ENCODE results near the gene NUDT8. TPM values are rescaled to one million over a fixed set of nuclear protein-coding genes. Genes with fewer than 3 reads are reported as not detected.

The NUDT8 gene
- total and polyA plus RNA-seq, 9 of the 15 experiments (the other 6 are each of a cell fraction or from before 2014, with no cell fraction given), result 0.23 to 27.8 (median 5.0) TPM

DNA sequence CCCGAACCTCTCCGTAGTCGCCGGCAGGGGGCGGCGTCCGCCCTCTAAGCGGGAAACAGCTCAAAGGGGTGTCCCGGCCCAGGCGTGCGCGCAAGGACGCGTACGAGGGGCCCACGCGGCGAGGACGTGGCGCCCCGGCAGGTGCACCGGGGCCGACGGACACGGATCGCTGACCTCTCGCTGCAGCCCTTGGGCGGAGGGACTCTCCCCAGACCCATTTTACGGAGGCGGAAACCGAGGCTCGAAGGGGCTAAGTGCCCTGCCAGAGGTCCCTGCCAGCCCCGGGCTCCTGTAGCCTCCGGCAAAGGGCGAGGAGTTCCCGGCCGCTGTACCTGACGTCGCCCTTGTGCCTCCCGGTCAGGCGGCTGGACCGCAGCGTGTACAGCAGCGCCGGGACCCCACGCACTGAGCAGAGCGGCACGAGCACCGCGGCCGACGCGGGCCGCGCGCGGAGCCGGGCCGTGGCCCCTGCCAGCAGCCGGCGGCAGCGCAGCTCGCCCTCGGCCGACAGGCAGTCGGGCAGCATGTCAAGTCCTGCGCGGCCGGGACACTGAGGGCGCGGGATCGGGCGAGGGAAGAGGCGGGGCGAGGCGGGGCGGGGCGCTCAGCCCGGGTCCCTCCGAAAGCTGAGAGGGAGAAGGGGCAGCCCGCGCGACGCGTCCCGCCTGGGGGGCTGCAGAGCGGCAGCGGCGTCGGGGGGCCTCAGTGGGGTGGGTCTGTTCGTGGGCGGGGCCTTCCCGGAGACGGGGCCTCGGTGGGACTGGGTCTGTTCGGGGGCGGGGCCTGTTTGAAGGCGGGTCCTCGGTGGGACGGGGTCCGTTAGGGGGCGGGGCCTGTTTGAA, at the start of gene NUDT8 (continued):
- TF ChIP-seq, protein P1, sequence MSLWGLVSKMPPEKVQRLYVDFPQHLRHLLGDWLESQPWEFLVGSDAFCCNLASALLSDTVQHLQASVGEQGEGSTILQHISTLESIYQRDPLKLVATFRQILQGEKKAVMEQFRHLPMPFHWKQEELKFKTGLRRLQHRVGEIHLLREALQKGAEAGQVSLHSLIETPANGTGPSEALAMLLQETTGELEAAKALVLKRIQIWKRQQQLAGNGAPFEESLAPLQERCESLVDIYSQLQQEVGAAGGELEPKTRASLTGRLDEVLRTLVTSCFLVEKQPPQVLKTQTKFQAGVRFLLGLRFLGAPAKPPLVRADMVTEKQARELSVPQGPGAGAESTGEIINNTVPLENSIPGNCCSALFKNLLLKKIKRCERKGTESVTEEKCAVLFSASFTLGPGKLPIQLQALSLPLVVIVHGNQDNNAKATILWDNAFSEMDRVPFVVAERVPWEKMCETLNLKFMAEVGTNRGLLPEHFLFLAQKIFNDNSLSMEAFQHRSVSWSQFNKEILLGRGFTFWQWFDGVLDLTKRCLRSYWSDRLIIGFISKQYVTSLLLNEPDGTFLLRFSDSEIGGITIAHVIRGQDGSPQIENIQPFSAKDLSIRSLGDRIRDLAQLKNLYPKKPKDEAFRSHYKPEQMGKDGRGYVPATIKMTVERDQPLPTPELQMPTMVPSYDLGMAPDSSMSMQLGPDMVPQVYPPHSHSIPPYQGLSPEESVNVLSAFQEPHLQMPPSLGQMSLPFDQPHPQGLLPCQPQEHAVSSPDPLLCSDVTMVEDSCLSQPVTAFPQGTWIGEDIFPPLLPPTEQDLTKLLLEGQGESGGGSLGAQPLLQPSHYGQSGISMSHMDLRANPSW (CRISPR knock-in tag; IDR thresholded peaks at IDR 0.05), result no peak
- TF ChIP-seq MYBL2 (IDR thresholded peaks at IDR 0.05; ENCODE audit: low read depth) (no peak), MYBL2 (CRISPR knock-in tag; IDR thresholded peaks at IDR 0.05; ENCODE audit: borderline replicate concordance) (no peak), SUPT5H (IDR thresholded peaks at IDR 0.05) (peak; percentile 55), PHF21A (IDR thresholded peaks at IDR 0.05; ENCODE audit: borderline replicate concordance, low read depth) (peak; percentile 85; the same call in 1 of the 2 replicates), BCL6 (CRISPR knock-in tag; IDR thresholded peaks at IDR 0.05) (no peak), SNRNP70 (optimal IDR thresholded peaks at IDR 0.05; ENCODE audit: low read depth, low read length) (no peak), CEBPB (tag; IDR thresholded peaks at IDR 0.05) (no peak), YBX1 (IDR thresholded peaks at IDR 0.05) (no peak), SIN3B (IDR thresholded peaks at IDR 0.05; ENCODE audit: low read depth) (peak; percentile 48; the same call in 1 of the 2 replicates), SIN3A (IDR thresholded peaks at IDR 0.05; ENCODE audit: borderline replicate concordance in 2 of 2, control insufficient read depth in 1 of 2, low read depth in 2 of 2, low read length in 2 of 2) (0 out of 4 replicates have a peak, but pooled peaks of 1 of the 2 experiments have one; percentile 12), RBM22 (IDR thresholded peaks at IDR 0.05; ENCODE audit: low read depth, low read length, poor library complexity, severe bottlenecking) (no peak), JUND (IDR thresholded peaks at IDR 0.05; ENCODE audit: borderline replicate concordance, low read depth, low read length) (no peak), JUND (tag; IDR thresholded peaks at IDR 0.05; ENCODE audit: borderline replicate concordance, low read depth, low read length) (no peak; the same call in 2 of the 3 replicates), JUNB (CRISPR knock-in tag; conservative IDR thresholded peaks at IDR 0.05) (no peak), ZNF174 (CRISPR knock-in tag; IDR thresholded peaks at IDR 0.05) (no peak), MTA2 (IDR thresholded peaks at IDR 0.05; ENCODE audit: low read depth) (no peak)
- TF ChIP-seq, protein P2, sequence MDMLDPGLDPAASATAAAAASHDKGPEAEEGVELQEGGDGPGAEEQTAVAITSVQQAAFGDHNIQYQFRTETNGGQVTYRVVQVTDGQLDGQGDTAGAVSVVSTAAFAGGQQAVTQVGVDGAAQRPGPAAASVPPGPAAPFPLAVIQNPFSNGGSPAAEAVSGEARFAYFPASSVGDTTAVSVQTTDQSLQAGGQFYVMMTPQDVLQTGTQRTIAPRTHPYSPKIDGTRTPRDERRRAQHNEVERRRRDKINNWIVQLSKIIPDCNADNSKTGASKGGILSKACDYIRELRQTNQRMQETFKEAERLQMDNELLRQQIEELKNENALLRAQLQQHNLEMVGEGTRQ (CRISPR knock-in tag; IDR thresholded peaks at IDR 0.05), result no peak
- TF ChIP-seq, protein P3, sequence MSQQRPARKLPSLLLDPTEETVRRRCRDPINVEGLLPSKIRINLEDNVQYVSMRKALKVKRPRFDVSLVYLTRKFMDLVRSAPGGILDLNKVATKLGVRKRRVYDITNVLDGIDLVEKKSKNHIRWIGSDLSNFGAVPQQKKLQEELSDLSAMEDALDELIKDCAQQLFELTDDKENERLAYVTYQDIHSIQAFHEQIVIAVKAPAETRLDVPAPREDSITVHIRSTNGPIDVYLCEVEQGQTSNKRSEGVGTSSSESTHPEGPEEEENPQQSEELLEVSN (IDR thresholded peaks at IDR 0.05; ENCODE audit: borderline replicate concordance in 1 of 2, extremely low read depth in 1 of 2, insufficient read depth in 1 of 2, insufficient read length in 1 of 2, low read depth in 1 of 2, low read length in 1 of 2, poor library complexity in 1 of 2, severe bottlenecking in 1 of 2), result peak; percentile 99
- TF ChIP-seq, protein P4, sequence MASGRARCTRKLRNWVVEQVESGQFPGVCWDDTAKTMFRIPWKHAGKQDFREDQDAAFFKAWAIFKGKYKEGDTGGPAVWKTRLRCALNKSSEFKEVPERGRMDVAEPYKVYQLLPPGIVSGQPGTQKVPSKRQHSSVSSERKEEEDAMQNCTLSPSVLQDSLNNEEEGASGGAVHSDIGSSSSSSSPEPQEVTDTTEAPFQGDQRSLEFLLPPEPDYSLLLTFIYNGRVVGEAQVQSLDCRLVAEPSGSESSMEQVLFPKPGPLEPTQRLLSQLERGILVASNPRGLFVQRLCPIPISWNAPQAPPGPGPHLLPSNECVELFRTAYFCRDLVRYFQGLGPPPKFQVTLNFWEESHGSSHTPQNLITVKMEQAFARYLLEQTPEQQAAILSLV (tag; IDR thresholded peaks at IDR 0.05), result no peak

Measured in K562 (cell line).